Head of caudate nucleus (tissue), 42 donors: ENCODE results near the gene FAT1.
A peak's percentile ranks its signal among the peaks of the same experiment; 100 is the strongest.

ENCODE experiments used
- DNase-seq, 42 donors: peaks; one replicate each; pipeline versions ENCODE4 v3.0.0 to v3.0.0-alpha.2; 2020 to 2021; ENCODE audit warnings: mixed read lengths in 7 of 42
- intact Hi-C: fragments of 100-400 bp; cut with DNase I; formaldehyde crosslinking; loops from one replicate; pipeline ENCODE4 v1.15.0; 2022

FAT1 gene

GRCh38 chr4:186642998-186643397 lies 80.7 kb downstream of the FAT1 start:
- intact Hi-C loops, result no loop called here
- DNase-seq, result no peak

GRCh38 chr4:186642530-186642929 lies 81.1 kb downstream of the FAT1 start:
- no peak for DNase-seq
- intact Hi-C loops, result no loop called here

GRCh38 chr4:186634591-186635128 lies 89.0 kb downstream of the FAT1 start:
- intact Hi-C loops, result no loop called here
- DNase-seq, result no peak

DNA sequence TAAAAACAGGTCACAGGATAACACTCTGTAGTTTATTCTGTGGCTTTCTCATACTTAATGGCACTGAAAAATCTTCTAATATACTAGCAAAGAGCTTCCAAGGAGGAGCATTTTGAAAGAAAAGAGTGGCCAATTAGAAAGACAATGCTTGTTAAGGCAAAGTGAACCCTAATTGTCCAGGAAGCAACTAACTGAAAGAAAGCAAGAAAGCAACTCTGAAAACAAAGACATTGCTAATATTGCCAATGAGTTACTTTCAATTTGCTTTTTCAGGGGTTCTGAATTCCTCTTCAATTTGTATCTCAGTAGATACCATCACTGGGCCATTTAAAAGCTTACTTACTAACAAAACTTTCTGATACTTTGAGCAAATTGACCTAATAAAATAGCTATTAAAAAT lies 89.8 kb downstream of the FAT1 start:
- DNase-seq, result no peak
- intact Hi-C loops, result no loop called here

DNA sequence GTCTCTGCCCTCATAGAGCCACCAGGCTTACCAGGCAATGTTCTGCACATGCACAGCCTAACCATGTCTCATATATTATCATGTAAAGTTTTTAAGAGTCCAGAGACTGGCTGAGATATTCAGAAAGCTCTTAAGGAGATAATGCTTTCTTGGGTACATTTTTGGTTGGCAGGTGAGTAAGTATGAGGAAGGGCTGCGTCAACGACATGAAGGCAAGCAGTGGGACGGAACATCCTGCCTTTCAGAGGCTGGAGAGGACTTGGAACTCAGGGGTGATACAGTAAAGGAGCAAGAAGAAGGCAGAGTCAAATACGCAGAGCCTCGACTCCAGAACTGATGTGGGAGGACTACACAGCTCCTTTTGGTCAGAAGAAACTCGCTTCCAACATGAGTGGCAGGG lies 93.5 kb downstream of the FAT1 start:
- intact Hi-C loops, result no loop called here
- DNase-seq, result no peak

- intact Hi-C loops, result no loop called here
- no peak for DNase-seq
These were observed 95.5 kb downstream of the FAT1 start for GRCh38 chr4:186628058-186628711.

GRCh38 chr4:186627226-186627865 lies 96.3 kb downstream of the FAT1 start:
- intact Hi-C loops, result no loop called here
- no peak for DNase-seq

- intact Hi-C loops, result no loop called here
- DNase-seq, result no peak
These were observed 98.7 kb downstream of the FAT1 start for GRCh38 chr4:186624951-186625350.

DNA sequence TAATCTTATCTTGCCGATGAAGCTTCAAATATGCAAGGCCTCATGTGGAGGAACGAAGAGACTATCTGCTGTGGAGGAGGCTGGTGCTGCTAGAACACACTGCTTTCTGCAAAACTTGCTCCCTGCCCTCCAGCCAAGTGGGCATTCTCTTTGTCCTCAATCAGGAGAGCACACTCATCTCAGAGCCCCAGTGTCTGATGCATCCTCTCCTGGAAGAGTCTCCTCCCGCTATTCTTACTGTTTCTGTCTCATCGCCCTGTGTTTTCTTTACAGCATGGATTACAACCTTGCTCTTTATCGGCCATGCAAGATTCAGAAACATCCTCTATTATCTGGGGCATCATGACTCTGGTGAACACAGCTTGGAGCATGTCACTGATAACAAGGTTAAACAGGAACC lies 100.1 kb downstream of the FAT1 start:
- DNase-seq, result no peak
- intact Hi-C loops, result no loop called here

- DNase-seq, result no peak
- intact Hi-C loops, result no loop called here
These were observed 100.7 kb downstream of the FAT1 start for GRCh38 chr4:186622788-186623464.

GRCh38 chr4:186621959-186622553 lies 101.6 kb downstream of the FAT1 start:
- intact Hi-C loops, result no loop called here

GRCh38 chr4:186619088-186619487 lies 104.6 kb downstream of the FAT1 start:
- intact Hi-C loops, result no loop called here
- no peak for DNase-seq

More at GRCh38 chr4:186621959-186622553, 101.6 kb downstream of the FAT1 start:
- peak in 10 of 42 donors; percentile 5 to 49 (median 20) for DNase-seq

GRCh38 chr4:186617921-186618320 lies 105.7 kb downstream of the FAT1 start:
- DNase-seq, result no peak
- intact Hi-C loops, result no loop called here

DNA sequence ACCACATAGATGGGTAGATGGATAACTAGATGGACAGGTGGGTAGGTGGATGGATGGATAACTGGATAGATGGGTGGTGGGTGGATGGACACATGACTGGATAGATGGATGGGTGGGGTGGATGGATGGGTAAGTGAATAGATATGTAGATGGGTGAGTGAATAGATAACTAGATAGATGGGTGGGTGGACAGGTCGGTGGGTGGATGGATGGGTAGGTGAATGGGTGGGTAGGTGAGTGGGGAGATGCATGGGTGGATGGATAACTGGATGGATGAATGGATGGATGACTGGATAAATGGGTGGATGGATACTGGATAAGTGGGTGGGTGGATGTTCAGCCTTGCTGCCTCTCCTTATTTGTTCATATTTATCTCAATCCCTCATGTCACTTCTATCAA lies 116.2 kb downstream of the FAT1 start:
- intact Hi-C loops, result no loop called here
- DNase-seq, result no peak

DNA sequence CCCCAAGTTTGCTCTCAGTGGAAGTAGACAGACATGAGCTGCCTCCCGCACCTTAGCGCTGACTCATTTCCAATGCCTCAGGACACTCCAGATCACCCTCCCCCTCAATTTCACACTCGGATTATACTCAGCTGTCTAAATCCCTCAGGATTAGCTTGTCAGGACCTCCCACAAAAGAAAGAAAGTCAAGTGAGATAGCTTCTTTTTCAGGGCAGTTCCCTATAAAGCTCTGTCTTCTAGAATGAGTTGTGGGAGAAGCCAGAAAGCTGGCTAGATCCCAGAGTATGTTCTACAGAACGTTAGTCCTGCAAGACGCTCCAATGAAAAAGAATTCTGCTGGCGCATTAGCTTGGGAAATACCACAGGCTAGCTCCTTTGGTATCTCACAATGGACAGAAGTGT lies 117.1 kb downstream of the FAT1 start:
- DNase-seq, result no peak

DNA sequence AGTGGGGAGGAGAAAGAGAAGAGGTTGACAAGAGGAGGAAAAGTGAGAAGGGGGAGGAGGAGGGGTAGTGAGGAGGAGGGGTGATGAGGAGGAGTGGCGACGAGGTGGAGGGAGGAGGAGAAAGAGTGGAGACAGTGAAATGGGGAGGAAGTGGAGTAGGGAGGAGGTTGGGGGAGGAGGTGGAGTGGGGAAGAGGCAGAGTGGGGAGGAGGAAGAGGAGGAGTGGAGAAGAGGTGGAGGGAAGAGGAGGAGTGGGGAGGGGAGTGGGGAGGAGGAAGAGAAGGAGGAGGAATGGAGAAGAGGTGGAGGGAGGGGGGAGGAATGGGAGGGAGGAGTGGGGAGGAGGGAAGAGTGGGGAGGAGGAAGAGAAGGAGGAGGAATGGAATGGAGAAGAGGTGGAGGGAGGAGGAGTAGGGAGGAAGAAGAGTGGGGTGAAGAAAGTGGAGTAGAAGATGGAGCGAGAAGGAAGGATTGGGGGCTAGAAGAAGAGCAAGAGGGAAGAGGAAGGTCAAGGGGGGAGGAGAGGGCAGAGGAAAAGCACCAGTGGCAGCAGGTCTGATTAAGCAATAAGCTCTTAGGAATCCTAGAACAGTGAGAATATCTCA lies 118.3 kb downstream of the FAT1 start:
- no peak for DNase-seq
- intact Hi-C loops, result no loop called here

More for the DNA sequence above, 117.1 kb downstream of the FAT1 start:
- intact Hi-C loops, result no loop called here

DNA sequence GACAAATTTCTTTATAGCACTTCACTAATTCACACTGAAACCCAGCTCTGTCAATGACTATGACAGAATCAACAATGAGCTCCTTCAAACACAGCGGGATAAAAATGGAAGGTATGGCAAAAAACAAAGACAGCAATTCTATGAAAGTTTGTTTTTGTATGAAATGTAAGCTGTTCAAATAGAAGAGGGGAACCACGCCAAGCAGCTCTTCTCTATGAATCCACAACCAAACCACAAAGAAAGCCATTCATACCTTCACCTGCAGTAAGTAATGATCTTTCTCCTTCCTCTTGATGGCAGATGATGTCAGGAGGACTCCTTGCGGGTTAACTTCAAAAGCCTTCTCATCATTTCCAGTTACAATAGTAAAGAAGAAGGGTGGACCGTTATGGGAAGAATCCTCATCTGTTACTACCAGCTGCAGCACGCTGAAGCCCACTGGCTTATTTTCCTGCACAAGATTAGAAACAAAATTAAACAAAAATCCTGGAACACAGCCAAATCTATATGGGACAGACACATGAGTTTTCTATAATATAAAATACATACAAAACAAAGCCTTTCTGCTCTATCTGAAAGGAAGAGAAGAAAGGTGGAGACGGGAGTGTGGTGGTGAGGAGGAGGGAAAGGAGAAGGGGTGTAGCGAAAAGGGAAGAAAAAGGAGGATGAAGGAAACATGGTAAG lies 119.4 kb downstream of the FAT1 start:
- intact Hi-C loops, result no loop called here
- no peak for DNase-seq

DNA sequence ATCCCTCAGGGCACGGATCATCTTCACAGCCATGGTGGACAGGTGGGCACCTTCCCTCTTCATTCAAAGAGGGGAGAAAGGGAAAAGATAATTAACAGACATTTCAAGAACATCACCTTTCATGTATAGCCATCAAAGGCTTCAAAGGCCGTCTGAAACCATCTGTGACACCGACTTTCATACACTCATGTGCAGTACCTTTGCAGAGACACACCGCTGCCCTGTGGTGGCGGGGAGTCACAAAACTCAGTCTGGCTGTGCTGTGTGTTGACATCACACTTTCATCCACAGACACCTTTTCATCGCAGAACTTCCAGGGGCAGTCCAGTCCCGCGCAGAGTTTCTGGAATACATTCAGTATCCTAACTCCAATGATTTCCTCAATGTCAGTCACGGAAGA lies 120.7 kb downstream of the FAT1 start:
- intact Hi-C loops, result no loop called here
- DNase-seq, result no peak

DNA sequence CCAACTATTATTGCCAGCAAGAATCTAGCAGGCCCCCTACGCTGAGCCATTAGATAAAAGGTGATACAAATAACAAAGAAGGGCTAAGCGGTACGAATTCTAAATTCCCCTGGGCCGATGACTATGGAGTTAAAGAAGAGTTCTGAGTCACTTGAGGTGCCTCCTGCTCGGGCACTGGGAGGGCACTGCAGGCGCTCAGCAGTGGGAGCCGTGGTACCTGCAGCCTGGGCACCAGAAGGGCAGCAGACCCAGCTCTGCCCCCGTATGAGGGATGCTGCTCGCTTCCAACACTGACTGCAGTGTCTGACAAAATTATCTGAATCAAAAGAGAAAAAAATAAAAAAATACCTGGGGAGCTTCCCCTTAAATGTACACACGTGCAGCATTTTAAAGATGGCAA lies 124.2 kb downstream of the FAT1 start:
- intact Hi-C loops, result no loop called here
- peak in 1 of 42 donors; percentile 25 for DNase-seq
